Right atrium auricular region (tissue), 2 donors: ENCODE measurements around the gene TAOK2. TPM values are rescaled to one million over a fixed set of nuclear protein-coding genes. Genes with fewer than 3 reads are reported as not detected.
A peak's percentile ranks its signal among the peaks of the same experiment; 100 is the strongest.
"Not testable (repeated sequence)": the region's sequence is repeated elsewhere in the genome, so short reads cannot be mapped to it uniquely, and the experiment has no call there.

Experiments used
- DNase-seq: peaks from one replicate; pipeline ENCODE4 v3.0.0-alpha.2; 2019; ENCODE audit warnings: low spot score
- H3K27ac ChIP-seq, 2 donors: fragments of 200-600 bp; sonication (generic); 1 replicate in 1 of 2; 2 replicates in 1 of 2; pipeline ENCODE4 v1.5.1; 2016 to 2019
- H3K27me3 ChIP-seq, 2 donors: fragments of 200-600 bp; sonication (generic); one replicate each; pipeline versions ENCODE4 v1.5.1 to v1.6.0; 2017 to 2019
- H3K36me3 ChIP-seq: fragments of 200-600 bp; sonication (generic); one replicate; pipeline ENCODE4 v1.5.1; 2016
- H3K4me1 ChIP-seq, 2 donors: fragments of 200-600 bp; sonication (generic); one replicate each; pipeline versions ENCODE4 v1.5.1 to v1.6.0; 2017 to 2019
- H3K4me3 ChIP-seq, 2 donors: fragments of 200-600 bp; sonication (generic); 1 replicate in 1 of 2; 2 replicates in 1 of 2; pipeline ENCODE4 v1.5.1; 2017 to 2019; ENCODE audit warnings: mild to moderate bottlenecking in 1 of 2, moderate library complexity in 1 of 2
- H3K9me3 ChIP-seq, 2 donors: fragments of 200-600 bp; sonication (generic); one replicate each; pipeline ENCODE4 v1.5.1; 2019
- total RNA-seq, 2 donors: library from RNA; depleted of rRNA; stranded (reverse); fragments of >200 nt; gene quantifications; one replicate each; pipeline ENCODE4 v1.1.0, GENCODE V29; 2016
- TF ChIP-seq, protein P1 (sequence below), 2 donors: fragments of 200-600 bp; sonication (generic); IDR thresholded peaks; one replicate each; pipeline ENCODE4 v1.5.1; 2019; ENCODE audit warnings: antibody characterized with exemption in 2 of 2

Gene TAOK2
- total RNA-seq, 2 donors from 2014 or later = 29.1 to 36.7 TPM

DNA sequence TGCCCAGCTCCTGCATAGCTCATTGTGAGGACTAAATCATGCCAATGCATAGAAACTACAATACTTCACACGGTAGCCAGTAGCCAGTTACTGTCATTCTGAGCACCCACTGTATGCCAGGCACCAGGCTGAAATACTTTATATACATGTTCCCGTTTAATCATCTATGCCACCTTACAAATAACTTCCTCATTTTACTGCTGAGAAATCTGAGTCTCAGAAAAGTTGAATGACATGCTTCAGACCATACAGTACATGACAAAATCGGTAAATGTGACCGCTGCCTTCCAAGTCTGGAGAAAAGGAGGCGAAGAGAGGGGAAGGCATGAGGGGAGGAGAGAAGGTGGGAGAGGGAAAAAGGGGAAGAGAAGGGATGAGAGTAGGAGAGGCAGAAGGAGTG lies 66.6 kb downstream of the TAOK2 start:
- TF ChIP-seq, protein P1, sequence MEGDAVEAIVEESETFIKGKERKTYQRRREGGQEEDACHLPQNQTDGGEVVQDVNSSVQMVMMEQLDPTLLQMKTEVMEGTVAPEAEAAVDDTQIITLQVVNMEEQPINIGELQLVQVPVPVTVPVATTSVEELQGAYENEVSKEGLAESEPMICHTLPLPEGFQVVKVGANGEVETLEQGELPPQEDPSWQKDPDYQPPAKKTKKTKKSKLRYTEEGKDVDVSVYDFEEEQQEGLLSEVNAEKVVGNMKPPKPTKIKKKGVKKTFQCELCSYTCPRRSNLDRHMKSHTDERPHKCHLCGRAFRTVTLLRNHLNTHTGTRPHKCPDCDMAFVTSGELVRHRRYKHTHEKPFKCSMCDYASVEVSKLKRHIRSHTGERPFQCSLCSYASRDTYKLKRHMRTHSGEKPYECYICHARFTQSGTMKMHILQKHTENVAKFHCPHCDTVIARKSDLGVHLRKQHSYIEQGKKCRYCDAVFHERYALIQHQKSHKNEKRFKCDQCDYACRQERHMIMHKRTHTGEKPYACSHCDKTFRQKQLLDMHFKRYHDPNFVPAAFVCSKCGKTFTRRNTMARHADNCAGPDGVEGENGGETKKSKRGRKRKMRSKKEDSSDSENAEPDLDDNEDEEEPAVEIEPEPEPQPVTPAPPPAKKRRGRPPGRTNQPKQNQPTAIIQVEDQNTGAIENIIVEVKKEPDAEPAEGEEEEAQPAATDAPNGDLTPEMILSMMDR (IDR thresholded peaks at IDR 0.05) = no peak
- Histone ChIP-seq H3K9me3 (no peaks in the 10 kb centered on the region), H3K4me1 (no peaks in the 10 kb centered on the region), H3K27me3 (no peaks in the 10 kb centered on the region), H3K27ac (no peak overlapping the region), H3K36me3 (no peaks in the 10 kb centered on the region), H3K4me3 (no peak overlapping the region)
- no peak for DNase-seq

DNA sequence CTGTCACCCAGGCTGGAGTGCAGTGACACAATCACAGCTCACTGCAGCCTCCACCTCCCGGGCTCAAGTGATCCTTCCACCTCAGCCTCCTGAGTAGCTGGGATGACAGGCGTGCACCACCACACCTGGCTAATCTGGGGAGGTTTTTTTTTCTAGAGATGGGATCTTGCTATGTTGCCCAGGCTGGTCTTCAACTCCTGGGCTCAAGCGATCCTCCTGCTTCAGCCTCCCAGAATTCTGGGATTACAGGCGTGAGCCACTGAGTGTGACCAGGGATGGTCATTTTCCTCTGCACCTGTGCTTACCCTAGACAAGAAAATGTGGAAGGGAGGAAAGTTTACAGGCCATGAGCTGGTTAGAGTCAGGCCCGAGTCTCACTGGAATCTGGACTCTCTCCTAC lies 67.0 kb downstream of the TAOK2 start:
- H3K36me3 ChIP-seq, DNase-seq, H3K9me3 ChIP-seq, H3K4me1 ChIP-seq, H3K4me3 ChIP-seq, H3K27ac ChIP-seq, H3K27me3 ChIP-seq: not testable (repeated sequence)

DNA sequence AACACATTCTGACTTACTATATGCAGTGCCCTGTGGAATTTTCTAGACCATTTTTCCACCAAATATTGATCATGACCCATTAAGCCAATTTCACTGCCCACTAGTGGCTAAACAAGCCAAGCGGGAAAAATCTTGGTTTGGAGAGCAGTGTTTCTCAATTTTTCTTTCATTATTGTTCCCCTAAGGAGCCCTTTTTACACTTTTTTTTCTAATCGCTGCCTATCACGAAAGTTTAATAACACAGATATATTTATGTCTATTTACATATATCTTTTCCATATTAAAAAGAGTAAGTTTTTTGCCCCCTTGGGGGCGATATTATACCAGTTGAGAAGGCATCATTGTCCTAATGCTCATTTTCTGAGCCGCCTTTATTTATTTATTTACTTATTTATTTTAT lies 68.2 kb downstream of the TAOK2 start:
- Histone ChIP-seq H3K27me3 (no peaks in the 10 kb centered on the region), H3K27ac (no peak overlapping the region), H3K4me3 (no peak overlapping the region), H3K36me3 (no peaks in the 10 kb centered on the region), H3K9me3 (no peaks in the 10 kb centered on the region), H3K4me1 (no peaks in the 10 kb centered on the region)
- DNase-seq = no peak
- TF ChIP-seq, protein P1 (IDR thresholded peaks at IDR 0.05) = peak; percentile 29 to 60

Other genes with a start within 250 kb of the TAOK2 start
- gene C16orf54, start 227.9 kb upstream of the TAOK2 start, total RNA-seq = under 1 TPM; 0.52 to 0.90 TPM
- gene ZG16, start 195.6 kb upstream of the TAOK2 start, total RNA-seq = not detected
- gene KIF22, start 183.1 kb upstream of the TAOK2 start, total RNA-seq = 10 to 100 TPM; 10.1 to 17.1 TPM
- gene MAZ, start 167.3 kb upstream of the TAOK2 start, total RNA-seq = 10 to 100 TPM; 33.0 to 86.6 TPM
- gene PRRT2, start 161.7 kb upstream of the TAOK2 start, total RNA-seq = under 1 TPM; 0.51 to 0.52 TPM
- gene PAGR1, start 157.7 kb upstream of the TAOK2 start, total RNA-seq = 10 to 100 TPM; 23.5 to 27.3 TPM
- gene MVP, start 153.4 kb upstream of the TAOK2 start, total RNA-seq = 10 to 100 TPM; 44.4 to 77.9 TPM
- gene CDIPT, start 110.6 kb upstream of the TAOK2 start, total RNA-seq = 100 to 1,000 TPM; 135 to 138 TPM
- 1 to 10 TPM; 2.6 to 4.6 TPM for gene SEZ6L2, start 74.3 kb upstream of the TAOK2 start, total RNA-seq
- gene ASPHD1, start 73.4 kb upstream of the TAOK2 start, total RNA-seq = 1 to 10 TPM; 1.5 to 3.2 TPM
- 1 to 10 TPM; 6.4 to 6.5 TPM for gene KCTD13, start 47.6 kb upstream of the TAOK2 start, total RNA-seq
- gene TMEM219, start 11.8 kb upstream of the TAOK2 start, total RNA-seq = 100 to 1,000 TPM; 100 to 107 TPM
- gene HIRIP3, start 21.7 kb downstream of the TAOK2 start, total RNA-seq = 10 to 100 TPM; 10.3 to 11.4 TPM
- 100 to 1,000 TPM in 1 of 2 donors, 10 to 100 TPM in 1; 33.4 to 117 TPM for gene INO80E, start 22.4 kb downstream of the TAOK2 start, total RNA-seq
- gene DOC2A, start 37.2 kb downstream of the TAOK2 start, total RNA-seq = not detected
- gene C16orf92, start 49.3 kb downstream of the TAOK2 start, total RNA-seq = not detected
- not detected for gene TLCD3B, start 57.4 kb downstream of the TAOK2 start, total RNA-seq
- gene ALDOA, start 91.9 kb downstream of the TAOK2 start, total RNA-seq = 1,000 to 10,000 TPM; 2,869 to 3,626 TPM
- 10 to 100 TPM; 23.2 to 32.7 TPM for gene PPP4C, start 102.1 kb downstream of the TAOK2 start, total RNA-seq
- gene TBX6, start 118.1 kb downstream of the TAOK2 start, total RNA-seq = under 1 TPM in 1 of 2 donors, not detected in 1; 0.43 TPM
- 100 to 1,000 TPM; 129 to 140 TPM for gene YPEL3, start 122.3 kb downstream of the TAOK2 start, total RNA-seq
- gene GDPD3, start 139.7 kb downstream of the TAOK2 start, total RNA-seq = 1 to 10 TPM in 1 of 2 donors, not detected in 1; 1.7 TPM
- 10 to 100 TPM; 27.9 to 76.6 TPM for gene MAPK3, start 149.4 kb downstream of the TAOK2 start, total RNA-seq
- gene CORO1A, start 209.7 kb downstream of the TAOK2 start, total RNA-seq = 10 to 100 TPM in 1 of 2 donors, 1 to 10 TPM in 1; 5.4 to 18.6 TPM
- 100 to 1,000 TPM; 143 to 187 TPM for gene BOLA2B, start 219.8 kb downstream of the TAOK2 start, total RNA-seq
- gene SLX1A, start 220.0 kb downstream of the TAOK2 start, total RNA-seq = 10 to 100 TPM; 25.1 to 36.3 TPM
- 1 to 10 TPM; 2.0 to 7.4 TPM for gene SULT1A3, start 225.4 kb downstream of the TAOK2 start, total RNA-seq